ENCODE data around the gene PTGDS.

PTGDS gene

GRCh38 chr9:137026384-137026783, 49.1 kb downstream of the PTGDS start:
- DNase-seq = no peak

GRCh38 chr9:137026828-137027227, 49.5 kb downstream of the PTGDS start:
- no peak for DNase-seq

GRCh38 chr9:137027369-137028262, 50.3 kb downstream of the PTGDS start, which contains the start of gene ABCA2:
Gene ABCA2 (minus strand): TSS chr9:137028237. CDS start chr9:137028140, 97 bp downstream.
- DNase-seq = no peak

- DNase-seq = peak; percentile 63
Measured at GRCh38 chr9:137028263-137029057, 51.2 kb downstream of the PTGDS start.

- peak; percentile 71 for DNase-seq
Measured at GRCh38 chr9:137029058-137029936, 52.0 kb downstream of the PTGDS start.

- no peak for DNase-seq
Measured at GRCh38 chr9:137030006-137030405, 52.7 kb downstream of the PTGDS start.

GRCh38 chr9:137030538-137031527, 53.5 kb downstream of the PTGDS start:
- peak; percentile 47 for DNase-seq
